Measurements from ENCODE around the gene TTLL3.

TTLL3 gene

DNA sequence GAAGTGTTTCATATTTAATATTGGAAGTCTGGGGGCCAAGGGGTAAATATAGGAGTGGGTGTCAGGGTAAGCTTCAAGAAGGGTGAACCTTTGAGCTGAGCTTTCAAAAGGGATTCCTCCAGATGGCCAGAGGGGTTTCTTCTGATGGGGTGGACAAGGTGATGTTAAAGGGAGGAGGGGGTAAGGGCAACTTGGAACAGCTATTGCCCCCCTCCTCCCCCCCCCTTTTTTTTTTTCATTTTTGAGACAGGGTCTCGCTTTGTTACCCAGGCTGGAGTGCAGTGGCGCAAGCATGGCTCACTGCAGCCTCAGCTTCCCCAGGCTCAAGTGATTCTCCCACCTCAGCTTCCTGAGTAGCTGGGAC, 2.1 kb upstream of the TTLL3 start:
- no peak for DNase-seq (ENCODE audit: low spot score)

- DNase-seq (ENCODE audit: low spot score) = peak; percentile 34
Measured at GRCh38 chr3:9808345-9809037, 1.6 kb upstream of the TTLL3 start.

DNA sequence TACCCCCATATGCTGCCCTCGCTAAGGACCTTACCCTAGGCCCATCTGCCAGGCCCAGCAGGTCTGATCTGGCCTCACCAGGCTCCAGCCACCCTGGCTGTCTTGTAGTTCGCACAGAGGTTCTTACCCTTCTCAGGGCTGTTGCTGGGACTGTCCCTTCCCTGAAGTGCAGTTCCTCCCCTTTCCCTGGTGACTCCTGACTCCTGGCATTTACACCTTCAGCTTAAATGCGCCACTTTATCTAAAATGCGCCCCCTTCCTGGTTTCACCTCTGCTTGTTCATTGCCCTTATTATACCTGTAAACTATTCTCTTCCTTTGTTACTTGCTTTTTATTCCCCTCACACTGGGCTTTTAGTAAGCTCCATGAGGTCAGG, 835 bp upstream of the TTLL3 start:
- DNase-seq (ENCODE audit: low spot score) = no peak

- peak; percentile 9 for DNase-seq (ENCODE audit: low spot score)
Measured at GRCh38 chr3:9810433-9810770, 340 bp downstream of the TTLL3 start.

GRCh38 chr3:9810846-9811245, 784 bp downstream of the TTLL3 start:
- DNase-seq (ENCODE audit: low spot score) = peak; percentile 25

- no peak for DNase-seq (ENCODE audit: low spot score)
Measured at GRCh38 chr3:9812870-9813483, 2.9 kb downstream of the TTLL3 start.

DNA sequence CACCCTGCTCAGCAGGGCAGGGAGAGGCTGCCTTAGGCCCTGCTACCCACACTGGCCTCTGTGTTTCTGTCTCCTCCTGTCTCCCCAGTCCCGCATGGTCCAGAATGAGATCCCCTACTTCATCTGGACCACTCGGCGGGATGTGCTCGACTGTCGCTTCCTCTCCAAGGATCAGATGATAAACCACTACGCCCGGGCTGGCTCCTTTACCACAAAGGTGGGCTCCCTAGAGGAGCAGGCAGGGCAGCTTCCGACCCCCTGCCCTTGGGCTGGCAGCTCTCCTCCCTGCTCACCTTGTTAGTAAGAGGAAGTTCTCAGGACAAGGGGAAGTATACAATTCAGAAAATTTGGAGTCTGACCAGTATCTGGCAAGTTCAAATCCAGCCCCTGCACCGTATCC, 5.9 kb downstream of the TTLL3 start:
- no peak for DNase-seq (ENCODE audit: low spot score)

- no peak for DNase-seq (ENCODE audit: low spot score)
Measured at GRCh38 chr3:9817436-9817835, 7.4 kb downstream of the TTLL3 start.

- no peak for DNase-seq (ENCODE audit: low spot score)
Measured at GRCh38 chr3:9818666-9819335, 8.7 kb downstream of the TTLL3 start.

DNA sequence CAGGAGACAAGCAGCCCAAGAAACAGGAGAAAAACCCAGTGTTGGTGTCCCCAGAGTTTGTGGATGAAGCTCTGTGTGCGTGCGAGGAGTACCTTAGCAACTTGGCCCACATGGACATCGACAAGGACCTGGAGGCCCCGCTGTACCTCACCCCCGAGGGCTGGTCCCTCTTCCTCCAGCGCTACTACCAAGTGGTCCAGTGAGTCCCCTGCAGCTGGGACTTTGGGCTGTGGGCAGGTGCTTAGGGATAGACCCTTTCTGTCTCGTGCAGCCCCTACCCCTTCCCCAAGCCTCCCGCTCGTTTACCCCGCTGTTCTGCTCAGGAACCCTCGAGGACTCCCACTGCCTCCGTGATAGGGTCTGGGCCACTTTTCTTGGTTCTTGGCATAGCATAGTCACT, 10.5 kb downstream of the TTLL3 start:
- no peak for DNase-seq (ENCODE audit: low spot score)

- no peak for DNase-seq (ENCODE audit: low spot score)
Measured at GRCh38 chr3:9820946-9821345, 10.9 kb downstream of the TTLL3 start.

- DNase-seq (ENCODE audit: low spot score) = no peak
Measured at GRCh38 chr3:9825451-9826040, 15.5 kb downstream of the TTLL3 start.

GRCh38 chr3:9826815-9827573, 16.9 kb downstream of the TTLL3 start:
- no peak for DNase-seq (ENCODE audit: low spot score)

DNA sequence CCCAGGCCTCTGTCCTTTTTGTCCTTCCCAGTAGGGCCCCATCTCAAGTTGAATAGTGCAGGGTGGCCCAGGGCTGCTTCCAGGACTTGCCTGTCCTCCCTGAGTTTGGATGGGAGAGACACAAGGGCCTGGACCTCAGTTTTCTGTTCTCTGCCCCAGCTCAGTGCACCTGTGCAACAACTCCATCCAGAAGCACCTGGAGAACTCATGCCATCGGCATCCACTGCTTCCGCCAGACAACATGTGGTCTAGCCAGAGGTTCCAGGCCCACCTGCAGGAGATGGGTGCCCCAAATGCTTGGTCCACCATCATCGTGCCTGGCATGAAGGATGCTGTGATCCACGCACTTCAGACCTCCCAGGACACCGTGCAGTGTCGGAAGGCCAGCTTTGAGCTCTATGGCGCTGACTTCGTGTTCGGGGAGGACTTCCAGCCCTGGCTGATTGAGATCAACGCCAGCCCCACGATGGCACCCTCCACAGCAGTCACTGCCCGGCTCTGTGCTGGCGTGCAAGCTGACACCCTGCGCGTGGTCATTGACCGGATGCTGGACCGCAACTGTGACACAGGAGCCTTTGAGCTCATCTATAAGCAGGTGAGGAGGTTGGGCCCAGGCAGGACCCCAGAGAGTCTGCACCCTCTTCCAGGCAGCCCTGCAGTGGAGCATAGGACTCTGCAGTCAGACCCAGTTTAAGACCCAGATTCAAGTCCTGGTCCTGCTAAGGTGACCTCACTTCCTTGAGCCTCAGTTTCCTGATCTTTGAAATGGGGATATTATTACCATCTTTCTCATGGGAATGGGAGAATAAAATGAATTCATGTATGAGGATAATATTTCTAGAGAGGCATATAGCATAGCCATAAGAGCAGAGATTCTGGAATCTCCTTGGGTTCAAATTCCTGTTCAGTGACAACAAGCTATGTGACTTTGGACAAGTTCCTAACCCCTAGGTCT, 19.0 kb downstream of the TTLL3 start:
- DNase-seq (ENCODE audit: low spot score) = no peak

GRCh38 chr3:9831253-9831652, 21.2 kb downstream of the TTLL3 start:
- no peak for DNase-seq (ENCODE audit: low spot score)

DNA sequence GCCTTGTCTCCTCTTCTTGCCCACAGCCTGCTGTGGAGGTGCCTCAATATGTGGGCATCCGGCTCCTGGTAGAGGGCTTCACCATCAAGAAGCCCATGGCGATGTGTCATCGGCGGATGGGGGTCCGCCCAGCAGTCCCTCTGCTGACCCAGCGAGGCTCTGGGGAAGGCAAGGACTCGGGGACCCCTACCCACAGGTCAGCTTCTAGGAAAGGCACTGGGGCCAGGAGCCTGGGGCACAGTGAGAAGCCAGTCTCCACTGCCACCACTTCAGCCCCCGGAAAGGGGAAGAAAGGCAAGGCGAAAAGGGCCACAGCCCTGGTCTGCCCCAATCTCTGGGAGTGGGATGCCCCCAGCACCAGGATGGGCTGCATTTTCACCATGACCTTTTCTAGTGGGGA, 23.0 kb downstream of the TTLL3 start:
- no peak for DNase-seq (ENCODE audit: low spot score)

- no peak for DNase-seq (ENCODE audit: low spot score)
Measured at GRCh38 chr3:9834520-9835380, 24.7 kb downstream of the TTLL3 start.

GRCh38 chr3:9837701-9838582, 27.9 kb downstream of the TTLL3 start:
- DNase-seq (ENCODE audit: low spot score) = no peak

DNA sequence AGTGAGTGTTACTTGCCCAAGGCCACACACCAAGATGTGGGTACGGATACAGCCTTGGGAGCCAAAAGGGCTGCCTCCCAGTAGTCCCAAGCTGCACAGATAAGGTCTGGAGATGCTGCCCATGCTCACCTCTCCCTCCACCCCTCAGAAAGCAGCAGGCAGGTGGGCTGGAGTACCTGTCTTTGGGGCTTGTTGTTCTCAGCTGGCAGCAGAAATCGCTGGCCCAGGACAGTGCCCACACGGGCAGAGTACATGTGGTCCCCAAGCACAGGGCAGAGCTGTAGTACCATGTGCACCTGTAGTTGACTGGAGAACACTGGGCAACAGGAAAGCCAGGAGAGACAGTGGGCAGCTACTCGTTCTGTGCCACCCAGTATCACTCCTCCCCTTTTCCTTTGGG, 28.8 kb downstream of the TTLL3 start:
- no peak for DNase-seq (ENCODE audit: low spot score)
